Measurements from ENCODE around the gene MGMT.

Gene MGMT

GRCh38 chr10:129448539-129448938 is 18.5 kb upstream of the MGMT start:
- H3K4me3 ChIP-seq (ENCODE audit: low read length), result no peak overlapping the region
- no peak for DNase-seq (ENCODE audit: low read depth, low spot score)

- DNase-seq (ENCODE audit: low read depth, low spot score), result no peak
- no peak overlapping the region for H3K4me3 ChIP-seq (ENCODE audit: low read length)
Measured at GRCh38 chr10:129449893-129450292, 17.1 kb upstream of the MGMT start.

GRCh38 chr10:129450391-129450790 is 16.6 kb upstream of the MGMT start:
- DNase-seq (ENCODE audit: low read depth, low spot score), result no peak
- H3K4me3 ChIP-seq (ENCODE audit: low read length), result no peak overlapping the region

GRCh38 chr10:129455625-129456024 is 11.4 kb upstream of the MGMT start:
- no peak overlapping the region for H3K4me3 ChIP-seq (ENCODE audit: low read length)
- DNase-seq (ENCODE audit: low read depth, low spot score), result no peak

GRCh38 chr10:129459762-129460539 is 7.1 kb upstream of the MGMT start:
- no peak overlapping the region for H3K4me3 ChIP-seq (ENCODE audit: low read length)

GRCh38 chr10:129462257-129462795 is 4.7 kb upstream of the MGMT start:
- DNase-seq (ENCODE audit: low read depth, low spot score), result no peak
- no peak overlapping the region for H3K4me3 ChIP-seq (ENCODE audit: low read length)

More at GRCh38 chr10:129459762-129460539, 7.1 kb upstream of the MGMT start:
- DNase-seq (ENCODE audit: low read depth, low spot score), result no peak

GRCh38 chr10:129464251-129464650 is 2.8 kb upstream of the MGMT start:
- no peak for DNase-seq (ENCODE audit: low read depth, low spot score)
- no peak overlapping the region for H3K4me3 ChIP-seq (ENCODE audit: low read length)

- H3K4me3 ChIP-seq (ENCODE audit: low read length), result peak overlapping the region; percentile 66
- DNase-seq (ENCODE audit: low read depth, low spot score), result no peak
Measured at GRCh38 chr10:129465796-129466702, 992 bp upstream of the MGMT start.

GRCh38 chr10:129467359-129468064 is 471 bp downstream of the MGMT start:
- peak overlapping the region; percentile 83 for H3K4me3 ChIP-seq (ENCODE audit: low read length)
- DNase-seq (ENCODE audit: low read depth, low spot score), result no peak

- no peak for DNase-seq (ENCODE audit: low read depth, low spot score)
- H3K4me3 ChIP-seq (ENCODE audit: low read length), result peak overlapping the region; percentile 83
Measured at GRCh38 chr10:129468187-129468586, 1.1 kb downstream of the MGMT start.

GRCh38 chr10:129470103-129470851 is 3.2 kb downstream of the MGMT start:
- H3K4me3 ChIP-seq (ENCODE audit: low read length), result no peak overlapping the region
- no peak for DNase-seq (ENCODE audit: low read depth, low spot score)

GRCh38 chr10:129471447-129472175 is 4.6 kb downstream of the MGMT start:
- H3K4me3 ChIP-seq (ENCODE audit: low read length), result no peak overlapping the region; the same call in 1 of the 2 replicates
- DNase-seq (ENCODE audit: low read depth, low spot score), result peak; percentile 61

- no peak overlapping the region for H3K4me3 ChIP-seq (ENCODE audit: low read length)
- DNase-seq (ENCODE audit: low read depth, low spot score), result no peak
Measured at GRCh38 chr10:129472696-129473555, 5.9 kb downstream of the MGMT start.

GRCh38 chr10:129474642-129475041 is 7.6 kb downstream of the MGMT start:
- no peak overlapping the region for H3K4me3 ChIP-seq (ENCODE audit: low read length)
- DNase-seq (ENCODE audit: low read depth, low spot score), result no peak

GRCh38 chr10:129476431-129476830 is 9.4 kb downstream of the MGMT start:
- H3K4me3 ChIP-seq (ENCODE audit: low read length), result no peak overlapping the region
- DNase-seq (ENCODE audit: low read depth, low spot score), result no peak

GRCh38 chr10:129477051-129477450 is 10.0 kb downstream of the MGMT start:
- DNase-seq (ENCODE audit: low read depth, low spot score), result no peak
- H3K4me3 ChIP-seq (ENCODE audit: low read length), result no peak overlapping the region

- no peak overlapping the region for H3K4me3 ChIP-seq (ENCODE audit: low read length)
- DNase-seq (ENCODE audit: low read depth, low spot score), result no peak
Measured at GRCh38 chr10:129481641-129482040, 14.6 kb downstream of the MGMT start.

Measured in Jurkat, Clone E6-1 (cell line).